Activated CD4-positive, CD25-positive, alpha-beta regulatory T cell treated with anti-CD3 and anti-CD28 coated beads, Interleukin-2, amount 50 U/mL, for 72 hours (primary cell): Measurements from ENCODE around the gene SERINC2.
"Not testable (repeated sequence)": the region's sequence is repeated elsewhere in the genome, so short reads cannot be mapped to it uniquely, and the experiment has no call there.

Source experiments
- DNase-seq: peaks from one replicate; pipeline ENCODE4 v3.0.0; 2021

Gene SERINC2

DNA sequence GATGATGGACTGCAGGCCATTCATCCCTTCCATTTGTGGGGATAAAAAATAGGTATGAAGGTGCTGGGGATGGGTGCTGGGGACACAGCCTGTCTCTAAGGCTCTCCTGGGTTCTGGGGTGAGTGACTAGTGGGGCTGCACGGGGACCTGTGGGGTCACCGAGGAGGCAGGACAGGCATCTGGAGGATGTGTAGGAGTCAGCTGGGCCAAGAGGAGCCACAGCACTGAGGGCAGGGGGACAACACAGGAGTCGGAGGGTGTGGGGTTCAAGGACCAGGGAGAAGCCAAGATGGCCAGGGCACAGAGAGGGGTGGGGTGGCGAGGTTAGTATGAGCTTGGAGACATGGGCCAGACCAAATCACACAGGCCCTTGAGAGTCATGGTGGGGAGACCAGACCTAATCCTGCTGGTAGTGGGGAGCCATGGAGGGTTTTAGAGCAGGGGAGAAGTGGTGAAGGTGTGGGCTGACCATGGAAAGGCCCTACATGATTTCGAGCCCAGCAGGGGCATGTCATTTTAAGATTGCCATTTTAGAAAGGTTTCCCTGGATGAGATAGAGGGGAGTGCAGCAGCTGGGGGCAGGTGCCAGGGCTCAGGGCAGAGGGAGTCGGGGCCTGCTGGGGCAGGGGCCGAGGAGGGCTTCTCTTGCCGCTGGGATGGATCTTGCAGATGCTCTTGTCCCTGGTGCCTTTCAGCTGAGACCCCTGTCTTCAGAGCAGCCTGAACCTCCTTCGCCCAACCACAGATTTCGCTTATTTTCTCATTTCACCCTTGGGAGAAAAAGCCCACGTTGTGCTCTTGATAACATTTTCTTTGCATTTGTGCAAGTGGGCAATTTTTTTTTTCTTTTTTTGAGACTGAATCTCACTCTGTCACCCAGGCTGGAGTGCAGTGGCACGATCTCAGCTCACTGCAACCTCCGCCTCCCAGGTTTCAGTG is 22.7 kb downstream of the SERINC2 start:
- DNase-seq: no peak

DNA sequence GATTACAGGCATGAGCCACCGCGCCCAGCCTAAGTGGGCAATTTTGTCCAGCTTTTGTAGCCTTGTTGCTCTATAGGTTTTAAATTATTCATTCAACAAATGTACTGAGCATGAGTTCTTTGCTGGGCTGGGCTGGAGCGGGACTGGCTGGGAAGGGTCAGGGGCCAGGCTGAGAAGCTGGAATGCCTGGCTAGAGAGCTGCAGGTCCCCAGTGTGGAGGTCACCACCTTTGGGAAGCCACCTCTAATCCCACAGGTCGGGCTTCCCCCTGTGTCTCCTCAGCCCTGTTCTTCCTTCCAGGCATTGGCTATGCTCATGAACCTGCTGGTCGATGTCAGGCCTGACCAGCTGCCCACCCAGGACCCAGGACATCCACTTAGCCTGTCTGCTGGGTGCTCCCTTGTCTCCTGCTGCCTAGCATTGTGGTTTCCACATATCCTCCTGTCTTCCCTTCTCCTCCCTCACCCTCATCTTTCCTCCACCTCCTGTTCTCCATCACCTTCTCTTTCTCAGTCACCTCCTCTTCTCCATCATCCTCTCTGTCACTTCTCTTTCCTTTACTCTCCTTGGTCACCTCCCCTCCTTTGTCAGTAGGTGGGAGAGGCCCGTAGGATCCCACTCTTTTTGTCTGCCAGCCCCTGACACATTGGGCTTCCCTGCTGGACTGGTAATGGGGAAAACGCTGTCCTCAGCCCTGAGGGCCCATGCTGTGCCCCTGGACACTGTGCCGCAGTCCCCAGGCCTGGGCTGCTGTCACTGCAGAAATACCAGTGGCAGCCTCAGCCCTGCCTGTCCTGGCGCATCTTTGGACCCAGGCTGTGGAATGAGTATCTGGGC is 23.8 kb downstream of the SERINC2 start:
- DNase-seq: no peak

DNA sequence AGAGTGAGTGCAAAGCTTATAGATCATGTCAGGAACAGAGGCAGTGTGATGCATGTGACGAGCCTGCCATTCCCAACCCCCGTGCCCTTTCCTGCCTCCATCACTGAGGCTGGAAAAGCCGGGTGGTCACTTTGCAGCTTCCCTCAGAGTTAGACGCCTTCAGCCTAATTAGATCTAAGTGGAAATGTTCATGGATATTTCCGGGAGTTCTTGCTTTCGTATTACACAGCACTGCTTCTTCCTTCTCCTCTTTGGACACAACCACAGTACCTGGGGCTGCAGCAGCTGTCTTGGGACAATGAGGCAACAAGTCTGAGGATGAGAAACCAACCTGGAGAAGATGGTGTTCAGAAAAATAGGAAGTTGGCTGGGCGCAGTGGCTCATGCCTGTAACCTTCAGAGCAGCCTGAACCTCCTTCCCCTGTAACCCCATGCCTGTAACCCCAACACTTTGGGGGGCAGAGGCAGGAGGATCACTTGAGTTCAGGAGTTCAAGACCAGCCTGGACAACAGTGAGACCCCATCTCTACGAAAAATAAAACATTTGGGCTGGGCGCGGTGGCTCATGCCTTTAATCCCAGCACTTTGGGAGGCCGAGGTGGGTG is 24.5 kb downstream of the SERINC2 start:
- DNase-seq: no peak

- no peak for DNase-seq
Measured at GRCh38 chr1:31439276-31439675, 26.3 kb downstream of the SERINC2 start.

- DNase-seq: no peak
Measured at GRCh38 chr1:31441073-31441472, 28.1 kb downstream of the SERINC2 start.

DNA sequence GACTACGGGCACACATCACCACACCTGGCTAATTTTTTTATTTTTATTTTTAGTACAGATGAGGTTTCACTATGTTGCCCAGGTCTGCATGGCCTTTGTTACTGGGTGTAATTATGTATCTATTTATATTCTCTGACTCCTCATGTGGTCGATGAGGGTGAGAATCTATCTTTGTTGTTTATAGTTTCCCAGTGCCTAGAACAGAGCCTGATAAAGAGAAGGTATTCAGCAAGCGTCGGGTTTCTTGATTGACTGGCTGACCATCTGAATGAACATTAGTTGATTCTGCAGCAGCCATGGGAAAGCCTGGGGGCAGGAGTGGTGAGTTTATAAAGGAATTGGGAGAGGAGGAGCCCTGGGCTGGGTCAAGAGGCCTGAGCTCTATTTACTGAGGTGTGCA is 28.5 kb downstream of the SERINC2 start:
- DNase-seq: no peak

GRCh38 chr1:31441970-31442647 is 29.1 kb downstream of the SERINC2 start:
- DNase-seq: no peak

DNA sequence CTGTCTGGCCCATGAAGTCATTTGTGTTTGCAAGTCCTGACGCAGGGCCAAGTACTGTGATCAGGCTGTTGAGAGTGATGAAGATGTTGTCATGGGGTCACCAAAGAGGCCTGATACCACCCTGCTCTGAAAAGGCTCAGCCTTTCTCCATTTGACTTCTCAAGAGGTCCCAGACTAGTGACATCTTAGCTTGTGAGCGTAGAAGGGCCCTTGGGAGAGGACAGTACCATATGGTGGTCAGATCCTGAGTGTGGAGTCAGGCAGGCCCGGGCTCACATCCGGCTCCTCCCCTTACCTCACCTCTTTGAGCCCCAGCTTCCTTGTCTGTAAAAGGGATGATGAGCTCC is 29.6 kb downstream of the SERINC2 start:
- no peak for DNase-seq

DNA sequence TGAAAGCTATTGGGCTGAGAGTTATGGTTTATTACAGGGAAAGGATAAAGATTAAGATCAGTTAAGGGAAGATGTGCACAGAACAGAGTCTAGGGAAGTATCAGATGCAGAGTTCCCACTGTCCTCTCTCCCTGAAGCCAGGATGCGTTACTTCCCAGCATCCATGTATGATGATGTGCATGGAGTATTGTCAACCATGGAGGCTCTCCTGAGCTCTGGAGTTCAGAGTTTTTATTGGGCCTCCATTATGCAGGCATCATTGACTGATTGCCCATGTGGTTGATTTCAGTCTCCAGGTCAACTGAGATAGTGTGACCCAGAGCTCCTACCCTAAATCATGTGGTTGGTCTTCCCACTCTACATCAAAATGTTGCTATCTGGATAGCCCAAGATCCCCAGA is 30.7 kb downstream of the SERINC2 start:
- DNase-seq: no peak

DNA sequence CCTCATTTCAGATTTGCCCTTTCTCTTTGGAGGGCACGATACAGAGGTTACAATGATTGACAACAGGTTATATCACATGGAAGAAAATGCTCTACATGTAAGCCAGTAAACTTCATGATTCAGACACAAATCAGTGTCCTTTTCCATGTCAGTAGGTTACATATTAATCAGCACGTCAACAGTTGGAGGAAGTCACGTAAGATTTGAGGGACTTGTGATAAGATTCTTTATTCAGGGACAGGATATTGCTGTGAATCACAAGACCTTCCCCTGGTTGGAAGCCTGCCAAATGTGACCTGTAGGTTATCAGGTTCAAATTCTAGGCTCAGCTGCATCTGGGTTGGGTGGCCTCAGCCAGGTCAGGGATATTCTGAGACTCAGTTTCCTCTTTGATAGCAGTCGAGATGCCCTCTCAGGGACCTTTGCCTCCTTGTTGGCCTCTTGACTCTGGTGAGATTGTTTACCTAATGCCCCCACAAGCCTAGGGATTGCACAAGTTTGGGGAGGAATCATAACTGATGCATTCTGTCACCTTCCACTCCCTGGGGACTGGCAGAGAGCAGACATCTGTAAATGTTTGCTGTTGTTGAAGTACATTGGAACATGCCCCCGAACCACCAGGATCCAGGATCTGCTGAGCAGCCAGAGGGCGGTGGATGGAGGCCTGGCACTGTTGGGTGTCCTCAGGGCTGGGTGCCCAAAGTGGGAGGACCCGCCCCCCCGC is 31.9 kb downstream of the SERINC2 start:
- DNase-seq: no peak

GRCh38 chr1:31445951-31446350 is 32.9 kb downstream of the SERINC2 start:
- no peak for DNase-seq

- DNase-seq: no peak
Measured at GRCh38 chr1:31447210-31447609, 34.2 kb downstream of the SERINC2 start.

DNA sequence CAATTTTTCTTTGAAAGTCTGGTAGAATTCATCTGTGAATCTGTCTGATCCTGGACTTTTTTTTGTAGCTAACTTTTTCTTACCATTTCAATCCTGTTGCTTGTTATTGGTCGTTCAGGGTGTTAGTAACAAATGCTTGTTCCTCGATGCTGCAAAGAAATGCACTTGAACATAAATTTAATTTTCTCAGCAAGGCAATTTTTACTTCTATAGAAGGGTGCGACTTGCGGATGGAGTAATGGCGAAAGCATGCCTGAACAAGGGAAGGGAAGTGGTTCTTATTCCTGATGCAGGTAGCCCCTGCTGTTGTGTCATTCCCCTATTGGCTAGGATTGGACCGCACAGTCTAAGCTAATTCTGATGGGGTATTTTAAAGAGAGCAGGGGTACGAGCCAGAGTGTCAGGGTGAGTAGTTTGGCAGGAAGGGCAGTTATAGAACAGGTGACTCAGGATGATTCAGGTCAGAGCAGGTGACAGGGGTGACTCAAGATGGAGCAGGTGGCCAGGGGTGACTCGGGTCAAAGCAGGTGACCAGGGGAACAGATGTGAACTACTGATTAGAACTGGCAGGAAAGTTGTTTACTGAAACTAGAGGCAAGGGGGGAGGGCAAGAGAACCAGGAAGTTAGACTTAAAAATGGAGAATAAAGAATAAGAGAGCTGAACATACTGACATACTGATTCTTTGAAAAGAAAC is 40.5 kb downstream of the SERINC2 start:
- no peak for DNase-seq

- no peak for DNase-seq
Measured at GRCh38 chr1:31458287-31458896, 45.4 kb downstream of the SERINC2 start.

- DNase-seq: no peak
Measured at GRCh38 chr1:31460027-31460426, 47.0 kb downstream of the SERINC2 start.

DNA sequence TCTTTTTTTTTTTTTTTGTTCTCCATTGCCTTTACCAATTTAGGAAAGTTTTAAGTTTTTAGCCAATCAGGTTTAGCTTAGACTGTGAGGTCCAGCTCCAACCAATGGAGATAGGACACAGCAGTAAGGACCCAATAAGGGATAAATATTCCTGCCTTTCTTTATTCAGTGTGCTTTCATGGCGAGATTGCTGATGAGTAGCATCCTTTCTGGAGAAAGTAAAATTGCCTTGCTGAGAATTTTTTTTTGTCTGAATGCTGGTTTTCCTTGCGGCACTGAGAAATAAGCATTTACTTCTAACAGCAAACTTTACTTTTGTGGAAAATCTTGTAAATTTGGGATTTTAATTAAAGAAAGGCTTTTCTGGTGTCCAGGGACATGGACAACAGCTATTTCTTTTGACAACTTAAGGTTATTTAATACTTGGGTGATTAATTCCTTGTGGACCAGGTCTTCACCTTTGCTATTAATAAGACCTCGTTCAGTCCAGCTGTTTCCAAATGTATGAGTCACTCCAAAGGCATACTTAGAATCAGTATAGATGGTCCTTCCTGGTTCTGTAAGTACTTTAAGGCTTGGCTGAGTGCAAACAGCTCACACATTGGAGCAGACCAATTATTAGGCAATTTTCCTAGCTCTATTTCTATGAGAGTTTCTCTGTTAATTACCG is 54.1 kb downstream of the SERINC2 start:
- DNase-seq: no peak

- DNase-seq: no peak
Measured at GRCh38 chr1:31470794-31471315, 57.8 kb downstream of the SERINC2 start.

GRCh38 chr1:31471452-31472313 is 58.7 kb downstream of the SERINC2 start:
- not testable (repeated sequence) for DNase-seq

DNA sequence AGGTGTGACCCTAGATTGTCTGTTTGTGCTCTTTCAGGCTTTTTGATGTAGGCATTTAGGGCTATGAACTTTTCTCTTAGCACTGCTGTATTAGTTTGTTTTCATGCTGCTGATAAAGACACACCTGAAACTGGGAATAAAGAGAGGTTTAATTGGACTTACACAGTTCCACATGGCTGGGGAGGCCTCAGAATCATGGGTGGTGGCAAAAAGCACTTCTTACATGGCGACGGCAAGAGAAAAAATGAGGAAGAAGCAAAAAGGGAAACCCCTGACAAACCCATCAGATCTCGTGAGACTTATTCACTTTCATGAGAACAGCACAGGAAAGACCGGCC is 59.3 kb downstream of the SERINC2 start:
- not testable (repeated sequence) for DNase-seq
